Heart left ventricle (tissue), 13 donors: ENCODE results near the gene WWTR1.

ENCODE experiments used
- CTCF ChIP-seq, 12 donors: fragments of 200-600 bp; sonication (generic) in 4 of 12; IDR thresholded peaks; one replicate each; pipeline versions ENCODE4 v1.5.0 to v1.8.0; 2018 to 2022; ENCODE audit warnings: antibody characterized with exemption in 12 of 12, mild to moderate bottlenecking in 5 of 12
- POLR2A ChIP-seq, 2 donors: fragments of 450-650 bp; IDR thresholded peaks; one replicate each; pipeline ENCODE4 v1.6.1; 2017; ENCODE audit warnings: antibody characterized with exemption in 2 of 2, mild to moderate bottlenecking in 2 of 2, moderate library complexity in 2 of 2
- donor health status: ischemic (EF 13 %, LVEDD 7.1; RV severe dilation, severe dysfunction).
- donor health status: DM: no; HTN: yes; CAD: no.
- donor health status: DM: no; HTN: no; CAD: no.
- donor health status: ischemic (EF 25% LVEDD 6.9; RV normal size, moderate dysfunction).
- donor health status: ischemic (EF 25% LVEDD 5.7; RV mildly dilated, moderate dysfunction).
- donor health status: ischemic (EF 35%, LVEDD 5.7; RV mildly dilated, moderate dysfunction).
- donor health status: nonischemic (EF 11% LVEDD 7.7; RV severe dilation, severe dysfunction).
- donor health status: DM: yes; HTN: yes; CAD: no.
- donor health status: PGD.
- donor health status: ischemic (EF 29% LVEDD 5.4; RV normal size, mild dysfunction).
- donor health status: nonischemic (EF 23%, LVEDD 6.1; RV moderate dilation, normal function).

- TF ChIP-seq POLR2A (IDR thresholded peaks at IDR 0.05): no peak
- no peak for TF ChIP-seq CTCF (IDR thresholded peaks at IDR 0.05)
Observed at GRCh38 chr3:149615731-149616221, 42.0 kb downstream of the WWTR1 start.
